ENCODE measurements around the gene EEF1A2.

Gene EEF1A2

GRCh38 chr20:63498960-63499337, at the start of gene EEF1A2:
Gene EEF1A2 (minus strand): TSS chr20:63499083. CDS start chr20:63497763, 1,320 bp downstream.
- no peak for TF ChIP-seq CTCF (IDR thresholded peaks at IDR 0.05; ENCODE audit: insufficient read depth, low read depth, low read length, missing control alignments)
- no peak within 1 kb of the TSS for H3K4me3 ChIP-seq (ENCODE audit: low read depth, low read length)
- no peak for DNase-seq (ENCODE audit: low read depth)

- H3K4me3 ChIP-seq (ENCODE audit: low read depth, low read length), result no peak overlapping the region
- TF ChIP-seq CTCF (IDR thresholded peaks at IDR 0.05; ENCODE audit: insufficient read depth, low read depth, low read length, missing control alignments), result no peak
- DNase-seq (ENCODE audit: low read depth), result no peak
These were observed 49.7 kb upstream of the EEF1A2 start for GRCh38 chr20:63548542-63548941.

GRCh38 chr20:63547725-63548480, 49.0 kb upstream of the EEF1A2 start, which contains the start of gene SRMS:
Gene SRMS (minus strand): TSS chr20:63547749. CDS start chr20:63547463, 286 bp downstream.
- H3K4me3 ChIP-seq (ENCODE audit: low read depth, low read length), result no peak within 1 kb of the TSS
- TF ChIP-seq CTCF (IDR thresholded peaks at IDR 0.05; ENCODE audit: insufficient read depth, low read depth, low read length, missing control alignments), result no peak
- DNase-seq (ENCODE audit: low read depth), result no peak

GRCh38 chr20:63546956-63547724, 48.3 kb upstream of the EEF1A2 start:
- no peak for TF ChIP-seq CTCF (IDR thresholded peaks at IDR 0.05; ENCODE audit: insufficient read depth, low read depth, low read length, missing control alignments)

GRCh38 chr20:63546256-63546955, 47.5 kb upstream of the EEF1A2 start:
- H3K4me3 ChIP-seq (ENCODE audit: low read depth, low read length), result no peak overlapping the region
- TF ChIP-seq CTCF (IDR thresholded peaks at IDR 0.05; ENCODE audit: insufficient read depth, low read depth, low read length, missing control alignments), result no peak
- DNase-seq (ENCODE audit: low read depth), result no peak

More at GRCh38 chr20:63546956-63547724, 48.3 kb upstream of the EEF1A2 start:
- H3K4me3 ChIP-seq (ENCODE audit: low read depth, low read length), result no peak overlapping the region
- no peak for DNase-seq (ENCODE audit: low read depth)

- no peak overlapping the region for H3K4me3 ChIP-seq (ENCODE audit: low read depth, low read length)
- no peak for DNase-seq (ENCODE audit: low read depth)
- no peak for TF ChIP-seq CTCF (IDR thresholded peaks at IDR 0.05; ENCODE audit: insufficient read depth, low read depth, low read length, missing control alignments)
These were observed 46.9 kb upstream of the EEF1A2 start for GRCh38 chr20:63545814-63546213.
